ENCODE measurements around the gene NPTX1.

DNA sequence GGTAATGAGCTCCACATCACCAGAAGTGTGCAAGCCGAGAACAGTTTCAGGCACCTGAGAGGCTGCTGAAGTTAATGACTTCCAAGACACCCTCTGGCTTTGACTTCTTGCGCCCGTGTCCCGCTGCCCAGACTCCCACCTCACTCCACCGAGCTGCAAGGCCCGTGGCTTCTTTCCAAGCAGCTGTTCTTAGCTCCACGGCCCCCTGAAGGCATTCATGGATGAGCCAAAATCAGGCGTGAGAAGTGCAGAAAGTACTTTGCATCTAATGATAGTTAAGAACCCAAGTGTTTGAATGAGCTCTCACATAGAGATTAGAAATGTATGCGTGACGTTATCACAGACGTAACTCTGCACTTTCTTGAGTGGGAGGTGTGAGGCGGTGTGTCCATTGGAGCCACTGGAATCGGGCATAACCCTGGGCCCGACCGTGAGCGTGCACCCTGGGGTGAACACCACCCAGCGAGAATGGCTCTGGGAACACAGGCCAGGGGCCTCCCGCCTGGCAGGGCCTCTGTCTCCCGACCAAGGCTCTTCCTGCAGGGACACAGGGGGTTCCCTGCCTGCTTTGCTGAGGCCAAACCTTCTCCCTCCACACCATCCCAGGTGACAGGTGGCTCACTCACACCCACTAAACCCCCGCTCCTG, 11.0 kb downstream of the NPTX1 start:
- TF ChIP-seq, protein P1, sequence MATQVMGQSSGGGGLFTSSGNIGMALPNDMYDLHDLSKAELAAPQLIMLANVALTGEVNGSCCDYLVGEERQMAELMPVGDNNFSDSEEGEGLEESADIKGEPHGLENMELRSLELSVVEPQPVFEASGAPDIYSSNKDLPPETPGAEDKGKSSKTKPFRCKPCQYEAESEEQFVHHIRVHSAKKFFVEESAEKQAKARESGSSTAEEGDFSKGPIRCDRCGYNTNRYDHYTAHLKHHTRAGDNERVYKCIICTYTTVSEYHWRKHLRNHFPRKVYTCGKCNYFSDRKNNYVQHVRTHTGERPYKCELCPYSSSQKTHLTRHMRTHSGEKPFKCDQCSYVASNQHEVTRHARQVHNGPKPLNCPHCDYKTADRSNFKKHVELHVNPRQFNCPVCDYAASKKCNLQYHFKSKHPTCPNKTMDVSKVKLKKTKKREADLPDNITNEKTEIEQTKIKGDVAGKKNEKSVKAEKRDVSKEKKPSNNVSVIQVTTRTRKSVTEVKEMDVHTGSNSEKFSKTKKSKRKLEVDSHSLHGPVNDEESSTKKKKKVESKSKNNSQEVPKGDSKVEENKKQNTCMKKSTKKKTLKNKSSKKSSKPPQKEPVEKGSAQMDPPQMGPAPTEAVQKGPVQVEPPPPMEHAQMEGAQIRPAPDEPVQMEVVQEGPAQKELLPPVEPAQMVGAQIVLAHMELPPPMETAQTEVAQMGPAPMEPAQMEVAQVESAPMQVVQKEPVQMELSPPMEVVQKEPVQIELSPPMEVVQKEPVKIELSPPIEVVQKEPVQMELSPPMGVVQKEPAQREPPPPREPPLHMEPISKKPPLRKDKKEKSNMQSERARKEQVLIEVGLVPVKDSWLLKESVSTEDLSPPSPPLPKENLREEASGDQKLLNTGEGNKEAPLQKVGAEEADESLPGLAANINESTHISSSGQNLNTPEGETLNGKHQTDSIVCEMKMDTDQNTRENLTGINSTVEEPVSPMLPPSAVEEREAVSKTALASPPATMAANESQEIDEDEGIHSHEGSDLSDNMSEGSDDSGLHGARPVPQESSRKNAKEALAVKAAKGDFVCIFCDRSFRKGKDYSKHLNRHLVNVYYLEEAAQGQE (IDR thresholded peaks at IDR 0.05; ENCODE audit: unreplicated experiment), result no peak
- TF ChIP-seq, protein P2, sequence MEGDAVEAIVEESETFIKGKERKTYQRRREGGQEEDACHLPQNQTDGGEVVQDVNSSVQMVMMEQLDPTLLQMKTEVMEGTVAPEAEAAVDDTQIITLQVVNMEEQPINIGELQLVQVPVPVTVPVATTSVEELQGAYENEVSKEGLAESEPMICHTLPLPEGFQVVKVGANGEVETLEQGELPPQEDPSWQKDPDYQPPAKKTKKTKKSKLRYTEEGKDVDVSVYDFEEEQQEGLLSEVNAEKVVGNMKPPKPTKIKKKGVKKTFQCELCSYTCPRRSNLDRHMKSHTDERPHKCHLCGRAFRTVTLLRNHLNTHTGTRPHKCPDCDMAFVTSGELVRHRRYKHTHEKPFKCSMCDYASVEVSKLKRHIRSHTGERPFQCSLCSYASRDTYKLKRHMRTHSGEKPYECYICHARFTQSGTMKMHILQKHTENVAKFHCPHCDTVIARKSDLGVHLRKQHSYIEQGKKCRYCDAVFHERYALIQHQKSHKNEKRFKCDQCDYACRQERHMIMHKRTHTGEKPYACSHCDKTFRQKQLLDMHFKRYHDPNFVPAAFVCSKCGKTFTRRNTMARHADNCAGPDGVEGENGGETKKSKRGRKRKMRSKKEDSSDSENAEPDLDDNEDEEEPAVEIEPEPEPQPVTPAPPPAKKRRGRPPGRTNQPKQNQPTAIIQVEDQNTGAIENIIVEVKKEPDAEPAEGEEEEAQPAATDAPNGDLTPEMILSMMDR (conservative IDR thresholded peaks at IDR 0.05; ENCODE audit: low read depth in 2 of 2), result no peak
- TF ChIP-seq POLR2AphosphoS5 (IDR thresholded peaks at IDR 0.05; ENCODE audit: low read depth), result no peak
- TF ChIP-seq EZH2phosphoT487 (IDR thresholded peaks at IDR 0.05; ENCODE audit: unreplicated experiment), result no peak
- TF ChIP-seq EZH2 (IDR thresholded peaks at IDR 0.05; ENCODE audit: low read depth, unreplicated experiment), result no peak
- no peak for TF ChIP-seq CREB1 (CRISPR knock-in tag; IDR thresholded peaks at IDR 0.05; ENCODE audit: low read depth)
- no peak for TF ChIP-seq NANOG (IDR thresholded peaks at IDR 0.05; ENCODE audit: borderline replicate concordance)
- TF ChIP-seq STAT1 (IDR thresholded peaks at IDR 0.05; ENCODE audit: unreplicated experiment), result no peak
- no peak for TF ChIP-seq JUNB (IDR thresholded peaks at IDR 0.05; ENCODE audit: unreplicated experiment)
